Muscle of leg (tissue), 11 donors: Measurements from ENCODE around the gene PGM2. TPM values are rescaled to one million over a fixed set of nuclear protein-coding genes. Genes with fewer than 3 reads are reported as not detected.

ENCODE experiments used
- DNase-seq: peaks from one replicate; pipeline ENCODE4 v3.0.0; 2013
- H3K27ac ChIP-seq: one replicate; pipeline ENCODE4 v1.5.1; 2013; ENCODE audit warnings: mild to moderate bottlenecking, low read length, control low read depth
- H3K27me3 ChIP-seq: one replicate; pipeline ENCODE4 v1.6.1; 2013; ENCODE audit warnings: low read length; ENCODE audit not compliant: control insufficient read depth, insufficient read depth
- H3K36me3 ChIP-seq: one replicate; pipeline ENCODE4 v1.6.1; 2013; ENCODE audit warnings: low read length; ENCODE audit not compliant: control insufficient read depth, insufficient read depth
- H3K4me1 ChIP-seq: one replicate; pipeline ENCODE4 v1.6.1; 2013; ENCODE audit warnings: low read length; ENCODE audit not compliant: control insufficient read depth, insufficient read depth
- H3K4me3 ChIP-seq: one replicate; pipeline ENCODE4 v1.5.1; 2013; ENCODE audit warnings: low read length, control low read depth
- H3K9me3 ChIP-seq: replicated peaks from 2 replicates; pipeline ENCODE4 v1.6.1; 2013; ENCODE audit warnings: low read depth, low read length; ENCODE audit not compliant: control insufficient read depth
- WGBS: methylation state at CpG from one replicate; pipeline ENCODE4 v1.1.5; 2013; ENCODE audit warnings: missing lambda C conversion rate; ENCODE audit not compliant: insufficient coverage; 5-methylcytosine and 5-hydroxymethylcytosine counted together
- polyA plus RNA-seq, 8 donors: library from polyadenylated mRNA; unstranded; fragments of 120-200 nt; gene quantifications; one replicate each; pipeline versions ENCODE4 v1.2.1 to v1.2.3, GENCODE V29; 2013; ENCODE audit warnings: inconsistent platforms in 1 of 8, low replicate concordance in 1 of 8; ENCODE audit not compliant: insufficient read length in 8 of 8, insufficient read depth in 1 of 8
- total RNA-seq: library from RNA; stranded (reverse); fragments of 120-200 nt; gene quantifications from one replicate; pipeline ENCODE4 v1.2.4, GENCODE V29; 2013

The PGM2 gene
- total and polyA plus RNA-seq, 9 donors: 8.5 to 16.6 (median 11.2) TPM

DNA sequence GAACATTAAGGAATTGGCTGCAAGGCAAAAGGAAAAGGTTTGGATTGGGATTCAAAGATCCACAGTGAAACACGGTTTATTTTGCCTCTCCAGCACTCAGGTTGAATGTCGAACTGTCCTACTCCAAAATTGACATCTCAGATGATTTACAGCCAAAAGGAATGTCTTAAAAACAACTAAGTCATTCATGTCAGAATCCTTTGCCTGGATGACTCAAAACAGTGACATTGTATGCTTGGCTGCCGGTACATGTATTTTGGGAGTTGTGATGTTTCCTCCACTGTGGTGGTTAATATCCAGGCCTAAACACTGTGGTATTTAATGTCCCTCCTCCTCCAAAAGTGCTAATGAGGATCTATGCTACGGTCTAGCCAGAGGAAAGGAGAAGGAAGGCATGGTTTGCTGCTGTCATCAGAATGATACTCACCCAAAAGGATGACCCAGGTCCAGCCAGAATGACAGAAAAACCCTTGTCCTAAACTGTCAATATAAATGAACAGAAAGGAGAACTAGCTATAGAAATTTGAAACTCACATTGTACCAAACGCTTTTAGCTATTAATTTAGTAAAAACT is 20.9 kb downstream of the PGM2 start:
- Histone ChIP-seq H3K27ac (no peak overlapping the region), H3K4me1 (no peaks in the 10 kb centered on the region), H3K36me3 (peaks cover 20% of the 10 kb centered on the region), H3K9me3 (no peaks in the 10 kb centered on the region), H3K27me3 (no peaks in the 10 kb centered on the region), H3K4me3 (no peak overlapping the region)
- WGBS: no CpG with 5 or more reads among the region's 5 CpGs
- peak; percentile 16 for DNase-seq

GRCh38 chr4:37852376-37852775 is 25.9 kb downstream of the PGM2 start:
- H3K27ac ChIP-seq: no peak overlapping the region
- H3K9me3 ChIP-seq: no peaks in the 10 kb centered on the region
- WGBS: 88% methylated on average over 1 of the region's 2 CpGs
- peaks cover 13% of the 10 kb centered on the region for H3K36me3 ChIP-seq
- no peaks in the 10 kb centered on the region for H3K4me1 ChIP-seq
- no peaks in the 10 kb centered on the region for H3K27me3 ChIP-seq
- DNase-seq: no peak
- no peak overlapping the region for H3K4me3 ChIP-seq

- Histone ChIP-seq H3K27ac (no peak overlapping the region), H3K36me3 (peaks cover 6% of the 10 kb centered on the region)
Observed at GRCh38 chr4:37858112-37858511, 31.6 kb downstream of the PGM2 start.

GRCh38 chr4:37858872-37859271 is 32.4 kb downstream of the PGM2 start:
- DNase-seq: no peak
- Histone ChIP-seq H3K36me3 (peaks cover 4% of the 10 kb centered on the region), H3K27ac (no peak overlapping the region), H3K9me3 (no peaks in the 10 kb centered on the region), H3K27me3 (no peaks in the 10 kb centered on the region), H3K4me3 (no peak overlapping the region), H3K4me1 (no peaks in the 10 kb centered on the region)

More at GRCh38 chr4:37858112-37858511, 31.6 kb downstream of the PGM2 start:
- H3K27me3 ChIP-seq: no peaks in the 10 kb centered on the region
- no peaks in the 10 kb centered on the region for H3K4me1 ChIP-seq
- DNase-seq: no peak
- no CpG with 5 or more reads among the region's 4 CpGs for WGBS
- H3K9me3 ChIP-seq: no peaks in the 10 kb centered on the region
- H3K4me3 ChIP-seq: no peak overlapping the region

GRCh38 chr4:37860266-37860665 is 33.8 kb downstream of the PGM2 start:
- no CpG with 5 or more reads among the region's 1 CpG for WGBS
- H3K36me3 ChIP-seq: peaks cover 3% of the 10 kb centered on the region

DNA sequence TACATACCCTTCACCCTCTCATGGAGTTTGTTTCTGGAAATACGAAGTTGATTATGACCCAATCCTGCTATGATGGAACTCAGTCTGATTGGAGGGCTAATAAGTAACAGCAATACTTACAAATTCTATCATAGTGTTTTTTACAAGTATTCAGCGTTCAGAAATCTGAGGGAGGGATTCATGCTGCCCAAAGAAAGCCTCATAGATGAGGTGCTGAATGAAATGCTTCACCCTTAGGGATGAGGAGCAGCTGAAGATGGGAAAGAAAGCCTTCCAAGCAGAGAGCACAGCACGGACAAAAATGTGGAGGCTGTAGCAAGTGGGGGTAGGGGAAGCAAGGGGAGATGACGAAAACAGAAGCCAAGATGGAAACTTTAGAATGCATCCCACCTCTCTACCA is 36.5 kb downstream of the PGM2 start:
- Histone ChIP-seq H3K27me3 (no peaks in the 10 kb centered on the region), H3K36me3 (peaks cover 2% of the 10 kb centered on the region)
- no CpG with 5 or more reads among the region's 4 CpGs for WGBS

More at GRCh38 chr4:37860266-37860665, 33.8 kb downstream of the PGM2 start:
- no peak for DNase-seq
- Histone ChIP-seq H3K4me3 (no peak overlapping the region), H3K27ac (no peak overlapping the region), H3K9me3 (no peaks in the 10 kb centered on the region), H3K27me3 (no peaks in the 10 kb centered on the region), H3K4me1 (no peaks in the 10 kb centered on the region)

DNA sequence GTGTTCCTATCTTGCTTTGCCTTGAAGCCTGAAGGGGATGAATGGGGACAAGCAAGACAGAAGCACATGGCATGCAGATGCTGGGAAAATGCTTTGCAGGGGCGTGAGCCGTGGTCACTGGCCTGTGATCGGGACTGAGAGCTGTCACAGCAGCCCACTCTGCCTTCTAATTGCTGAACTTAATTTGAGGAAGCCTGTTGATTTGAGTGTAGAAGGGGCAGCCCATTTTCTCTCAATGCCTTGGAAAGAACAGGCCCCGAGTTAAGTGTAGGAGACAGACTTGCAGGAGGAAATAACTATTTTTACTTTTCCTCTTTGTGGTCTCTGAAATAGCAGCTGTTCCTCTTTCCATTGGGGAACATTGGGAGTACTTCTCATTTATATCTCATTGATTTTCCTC is 38.3 kb downstream of the PGM2 start:
- H3K27me3 ChIP-seq: no peaks in the 10 kb centered on the region
- peak; percentile 68 for DNase-seq
- no peak overlapping the region for H3K4me3 ChIP-seq
- 76% methylated on average over 3 of the region's 4 CpGs for WGBS
- no peak overlapping the region for H3K27ac ChIP-seq
- peaks cover 3% of the 10 kb centered on the region for H3K4me1 ChIP-seq
- H3K36me3 ChIP-seq: peaks cover 2% of the 10 kb centered on the region
- H3K9me3 ChIP-seq: no peaks in the 10 kb centered on the region

More for the DNA sequence above, 36.5 kb downstream of the PGM2 start:
- peaks cover 3% of the 10 kb centered on the region for H3K4me1 ChIP-seq
- no peak overlapping the region for H3K4me3 ChIP-seq
- no peak overlapping the region for H3K27ac ChIP-seq
- no peaks in the 10 kb centered on the region for H3K9me3 ChIP-seq
- DNase-seq: no peak

- peak; percentile 6 for DNase-seq
- Histone ChIP-seq H3K4me3 (no peak overlapping the region), H3K9me3 (no peaks in the 10 kb centered on the region), H3K27ac (no peak overlapping the region), H3K36me3 (peaks cover 2% of the 10 kb centered on the region), H3K4me1 (peaks cover 3% of the 10 kb centered on the region), H3K27me3 (no peaks in the 10 kb centered on the region)
- WGBS: no CpG with 5 or more reads among the region's 3 CpGs
Observed at GRCh38 chr4:37865450-37865849, 39.0 kb downstream of the PGM2 start.

DNA sequence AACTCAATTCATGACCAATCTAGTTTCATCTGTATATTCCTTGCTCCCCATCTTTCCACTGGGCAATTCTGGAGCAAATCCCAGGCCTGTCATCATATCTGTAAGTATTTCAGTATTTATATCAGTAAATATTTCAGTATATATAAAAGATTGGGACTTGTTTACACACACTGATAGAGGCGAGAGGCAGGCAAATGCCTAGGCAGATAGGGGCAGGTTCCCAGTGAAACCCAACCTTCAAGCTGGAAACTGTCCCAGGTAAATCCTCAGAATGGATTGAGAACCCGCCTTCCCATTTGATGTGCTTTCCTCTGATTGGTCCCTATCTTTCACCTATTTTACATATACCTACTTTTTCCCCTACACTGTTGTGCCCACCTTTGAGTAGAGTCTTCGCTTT is 40.6 kb downstream of the PGM2 start:
- 94% methylated on average over 2 of the region's 3 CpGs for WGBS

GRCh38 chr4:37868238-37868637 is 41.8 kb downstream of the PGM2 start:
- H3K27ac ChIP-seq: no peak overlapping the region
- H3K4me1 ChIP-seq: peaks cover 3% of the 10 kb centered on the region
- WGBS: 87% methylated on average over 4 of the region's 4 CpGs
- no peak for DNase-seq
- H3K27me3 ChIP-seq: no peaks in the 10 kb centered on the region
- no peaks in the 10 kb centered on the region for H3K9me3 ChIP-seq
- no peak overlapping the region for H3K4me3 ChIP-seq
- peaks cover 2% of the 10 kb centered on the region for H3K36me3 ChIP-seq

More for the DNA sequence above, 40.6 kb downstream of the PGM2 start:
- Histone ChIP-seq H3K27me3 (no peaks in the 10 kb centered on the region), H3K9me3 (no peaks in the 10 kb centered on the region), H3K4me1 (peaks cover 3% of the 10 kb centered on the region), H3K36me3 (peaks cover 2% of the 10 kb centered on the region), H3K4me3 (no peak overlapping the region), H3K27ac (no peak overlapping the region)
- DNase-seq: no peak
